Loucy (cell line): ENCODE data around the gene C1orf94.

Source experiments
- CTCF ChIP-seq: fragments of 200-600 bp; sonication (generic); conservative IDR thresholded peaks from 2 replicates; pipeline ENCODE4 v1.5.1; 2014; ENCODE audit warnings: mild to moderate bottlenecking, antibody characterized with exemption, low read length
- EZH2phosphoT487 ChIP-seq: fragments of 200-600 bp; IDR thresholded peaks from 2 replicates; pipeline ENCODE4 v1.6.1; 2018; ENCODE audit warnings: antibody characterized with exemption, mild to moderate bottlenecking, moderate library complexity, borderline replicate concordance

GRCh38 chr1:34192621-34193020 is 15.9 kb downstream of the C1orf94 start:
- TF ChIP-seq EZH2phosphoT487 (no peak), CTCF (no peak)
